OCI-LY3 (cell line): ENCODE results near the gene AVPR1A.

Source experiments
- H2AFZ ChIP-seq: fragments of 200-600, 300-600 bp; shearing (Covaris generic); 2 replicates; pipeline ENCODE4 v1.6.0; 2014; ENCODE audit warnings: antibody characterized with exemption, low read depth, low read length
- H3K27ac ChIP-seq: fragments of 200-600, 300-600 bp; sonication (generic); 2 replicates; pipeline ENCODE4 v1.5.1; 2014; ENCODE audit warnings: mild to moderate bottlenecking, low read length, moderate library complexity, mixed read lengths
- H3K27me3 ChIP-seq: fragments of 200-600, 300-600 bp; sonication (generic); 2 replicates; pipeline ENCODE4 v1.6.1; 2014; ENCODE audit warnings: low read depth, low read length, mixed read lengths
- H3K36me3 ChIP-seq: fragments of 200-600, 300-600 bp; sonication (generic); replicated peaks from 2 replicates; pipeline ENCODE3; 2014; ENCODE audit warnings: low read depth, low read length, mixed read lengths
- H3K4me1 ChIP-seq: fragments of 300-600, 200-600 bp; sonication (generic); 2 replicates; pipeline ENCODE4 v1.6.1; 2014; ENCODE audit warnings: low read length, mixed read lengths
- H3K4me2 ChIP-seq: fragments of 200-600, 300-600 bp; sonication (generic); 2 replicates; pipeline ENCODE4 v1.6.1; 2014; ENCODE audit warnings: low read length, mixed read lengths
- H3K4me3 ChIP-seq: fragments of 300-600, 200-600 bp; sonication (generic); 2 replicates; pipeline ENCODE4 v1.5.1; 2014; ENCODE audit warnings: antibody characterized with exemption, mild to moderate bottlenecking, low read length, moderate library complexity
- H3K79me2 ChIP-seq: fragments of 300-600, 200-600 bp; shearing (Covaris generic); 2 replicates; pipeline ENCODE4 v1.6.1; 2014; ENCODE audit warnings: mild to moderate bottlenecking, low read length, mixed read lengths
- H3K9ac ChIP-seq: fragments of 300-600, 200-600 bp; shearing (Covaris generic); 2 replicates; pipeline ENCODE4 v1.6.0; 2014; ENCODE audit warnings: mild to moderate bottlenecking, low read length, moderate library complexity
- H3K9me3 ChIP-seq: fragments of 200-600, 300-600 bp; shearing (Covaris generic); 2 replicates; pipeline ENCODE4 v1.6.1; 2014; ENCODE audit warnings: low read length, mixed read lengths; ENCODE audit not compliant: insufficient read depth
- H4K20me1 ChIP-seq: fragments of 200-600, 300-600 bp; sonication (generic); 2 replicates; pipeline ENCODE4 v1.6.1; 2016; ENCODE audit warnings: low read length, mixed read lengths; ENCODE audit not compliant: insufficient read depth
- EZH2phosphoT487 ChIP-seq: fragments of 200-600 bp; shearing (Covaris generic); IDR thresholded peaks from 2 replicates; pipeline ENCODE4 v1.6.1; 2018; ENCODE audit warnings: antibody characterized with exemption, mixed run types, low read depth
- TF ChIP-seq, protein P1 (sequence below): fragments of 200-600, 300-600 bp; sonication (generic); IDR thresholded peaks from 2 replicates; pipeline ENCODE4 v1.5.1; 2014; ENCODE audit warnings: antibody characterized with exemption, low read length, low read depth

Gene AVPR1A

DNA sequence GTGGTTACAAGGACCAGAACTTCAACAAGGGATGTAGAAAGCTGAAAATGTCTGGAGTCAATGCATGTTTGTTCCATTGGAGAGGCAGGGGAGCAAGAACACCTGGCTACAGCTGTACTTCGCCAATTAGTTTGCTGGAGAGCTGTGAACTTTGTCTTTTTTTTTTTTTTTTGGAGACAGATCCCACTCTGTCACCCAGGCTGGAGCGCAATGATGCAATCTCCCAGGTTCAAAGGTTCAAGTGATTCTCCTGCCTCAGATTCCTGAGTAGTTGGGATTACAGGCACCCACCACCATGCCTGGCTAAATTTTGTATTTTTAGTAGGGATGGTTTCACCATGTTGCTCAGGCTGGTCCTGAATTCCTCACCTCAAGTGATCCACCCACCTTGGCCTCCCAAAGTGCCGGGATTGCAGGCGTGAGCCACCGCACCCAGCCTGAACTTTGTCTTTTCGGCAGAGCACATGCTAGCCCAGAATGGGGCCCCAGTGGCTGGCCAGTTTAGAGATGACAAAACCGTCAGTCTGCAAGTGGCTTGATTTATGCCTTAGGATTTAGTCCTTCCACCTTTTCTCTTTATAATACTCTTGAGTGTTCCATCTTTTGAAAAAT lies 55.5 kb downstream of the AVPR1A start:
- Histone ChIP-seq H3K4me3 (no peak overlapping the region), H3K9ac (no peak overlapping the region), H4K20me1 (no peaks in the 10 kb centered on the region), H2AFZ (no peak overlapping the region), H3K4me2 (no peak overlapping the region), H3K27ac (no peak overlapping the region), H3K9me3 (no peaks in the 10 kb centered on the region), H3K79me2 (no peaks in the 10 kb centered on the region), H3K27me3 (no peaks in the 10 kb centered on the region), H3K36me3 (no peaks in the 10 kb centered on the region), H3K4me1 (peaks cover 21% of the 10 kb centered on the region)
- no peak for TF ChIP-seq EZH2phosphoT487
- TF ChIP-seq, protein P1, sequence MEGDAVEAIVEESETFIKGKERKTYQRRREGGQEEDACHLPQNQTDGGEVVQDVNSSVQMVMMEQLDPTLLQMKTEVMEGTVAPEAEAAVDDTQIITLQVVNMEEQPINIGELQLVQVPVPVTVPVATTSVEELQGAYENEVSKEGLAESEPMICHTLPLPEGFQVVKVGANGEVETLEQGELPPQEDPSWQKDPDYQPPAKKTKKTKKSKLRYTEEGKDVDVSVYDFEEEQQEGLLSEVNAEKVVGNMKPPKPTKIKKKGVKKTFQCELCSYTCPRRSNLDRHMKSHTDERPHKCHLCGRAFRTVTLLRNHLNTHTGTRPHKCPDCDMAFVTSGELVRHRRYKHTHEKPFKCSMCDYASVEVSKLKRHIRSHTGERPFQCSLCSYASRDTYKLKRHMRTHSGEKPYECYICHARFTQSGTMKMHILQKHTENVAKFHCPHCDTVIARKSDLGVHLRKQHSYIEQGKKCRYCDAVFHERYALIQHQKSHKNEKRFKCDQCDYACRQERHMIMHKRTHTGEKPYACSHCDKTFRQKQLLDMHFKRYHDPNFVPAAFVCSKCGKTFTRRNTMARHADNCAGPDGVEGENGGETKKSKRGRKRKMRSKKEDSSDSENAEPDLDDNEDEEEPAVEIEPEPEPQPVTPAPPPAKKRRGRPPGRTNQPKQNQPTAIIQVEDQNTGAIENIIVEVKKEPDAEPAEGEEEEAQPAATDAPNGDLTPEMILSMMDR = no peak

DNA sequence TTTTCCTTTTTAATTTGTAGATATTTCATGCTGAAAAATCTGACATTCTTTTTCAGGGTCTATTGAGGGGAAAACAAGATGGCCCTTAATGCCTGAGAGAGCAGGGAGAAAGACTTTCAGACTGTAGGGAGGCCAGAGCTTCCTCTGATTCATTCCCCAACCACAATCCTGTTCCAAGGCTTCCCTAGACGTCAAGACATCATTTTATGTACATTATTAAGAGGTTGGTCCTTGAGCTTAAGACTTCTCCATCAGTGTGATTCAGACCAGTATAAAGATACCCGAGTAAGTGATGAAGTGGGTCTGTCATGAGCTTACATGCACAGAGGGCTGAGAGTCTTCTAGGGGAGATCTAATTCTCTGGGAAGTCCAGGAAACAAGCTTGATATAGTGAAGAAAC lies 57.3 kb downstream of the AVPR1A start:
- TF ChIP-seq EZH2phosphoT487 = no peak
- TF ChIP-seq, protein P1 = no peak
- Histone ChIP-seq H3K79me2 (no peaks in the 10 kb centered on the region), H3K4me1 (peaks cover 21% of the 10 kb centered on the region), H3K27ac (no peak overlapping the region), H3K4me3 (no peak overlapping the region), H2AFZ (no peak overlapping the region), H3K4me2 (no peak overlapping the region), H3K9ac (no peak overlapping the region), H3K9me3 (no peaks in the 10 kb centered on the region), H4K20me1 (no peaks in the 10 kb centered on the region), H3K27me3 (no peaks in the 10 kb centered on the region), H3K36me3 (no peaks in the 10 kb centered on the region)

- TF ChIP-seq EZH2phosphoT487 = no peak
- TF ChIP-seq, protein P1 = no peak
- Histone ChIP-seq H3K27ac (no peak overlapping the region), H3K79me2 (no peaks in the 10 kb centered on the region), H4K20me1 (no peaks in the 10 kb centered on the region), H3K4me3 (no peak overlapping the region), H2AFZ (peak overlapping the region; percentile 82; the same call in 1 of the 2 replicates), H3K4me1 (peaks cover 21% of the 10 kb centered on the region), H3K9me3 (no peaks in the 10 kb centered on the region), H3K36me3 (no peaks in the 10 kb centered on the region), H3K9ac (no peak overlapping the region), H3K27me3 (no peaks in the 10 kb centered on the region), H3K4me2 (peak overlapping the region; percentile 28; the same call in 1 of the 2 replicates)
Measured at GRCh38 chr12:63093084-63093483, 57.9 kb downstream of the AVPR1A start.
